Measurements from ENCODE around the gene GPR75. TPM values are rescaled to one million over a fixed set of nuclear protein-coding genes. Genes with fewer than 3 reads are reported as not detected.

Gene GPR75
- polyA plus RNA-seq, 1 donor from 2014 or later, result 1.6 TPM

- no peaks in the 10 kb centered on the region for H3K27me3 ChIP-seq (ENCODE audit: insufficient read depth, low read depth, low read length)
- peaks cover 3% of the 10 kb centered on the region for H3K36me3 ChIP-seq (ENCODE audit: insufficient read depth, low read length)
- H3F3A ChIP-seq (ENCODE audit: insufficient read depth, low read length, poor library complexity, severe bottlenecking), result no peaks in the 10 kb centered on the region
- H3K27ac ChIP-seq (ENCODE audit: low read length), result no peak overlapping the region
- H3K79me2 ChIP-seq (replicated peaks; ENCODE audit: insufficient read depth, low read length), result no peaks in the 10 kb centered on the region
- no peaks in the 10 kb centered on the region for H4K20me1 ChIP-seq (ENCODE audit: insufficient read depth)
- no peak overlapping the region for H3K9ac ChIP-seq (ENCODE audit: low read length)
- H3K4me2 ChIP-seq (ENCODE audit: low read length), result no peak overlapping the region
- no peak overlapping the region for H3K4me3 ChIP-seq (ENCODE audit: low read length)
- TF ChIP-seq, protein P1, sequence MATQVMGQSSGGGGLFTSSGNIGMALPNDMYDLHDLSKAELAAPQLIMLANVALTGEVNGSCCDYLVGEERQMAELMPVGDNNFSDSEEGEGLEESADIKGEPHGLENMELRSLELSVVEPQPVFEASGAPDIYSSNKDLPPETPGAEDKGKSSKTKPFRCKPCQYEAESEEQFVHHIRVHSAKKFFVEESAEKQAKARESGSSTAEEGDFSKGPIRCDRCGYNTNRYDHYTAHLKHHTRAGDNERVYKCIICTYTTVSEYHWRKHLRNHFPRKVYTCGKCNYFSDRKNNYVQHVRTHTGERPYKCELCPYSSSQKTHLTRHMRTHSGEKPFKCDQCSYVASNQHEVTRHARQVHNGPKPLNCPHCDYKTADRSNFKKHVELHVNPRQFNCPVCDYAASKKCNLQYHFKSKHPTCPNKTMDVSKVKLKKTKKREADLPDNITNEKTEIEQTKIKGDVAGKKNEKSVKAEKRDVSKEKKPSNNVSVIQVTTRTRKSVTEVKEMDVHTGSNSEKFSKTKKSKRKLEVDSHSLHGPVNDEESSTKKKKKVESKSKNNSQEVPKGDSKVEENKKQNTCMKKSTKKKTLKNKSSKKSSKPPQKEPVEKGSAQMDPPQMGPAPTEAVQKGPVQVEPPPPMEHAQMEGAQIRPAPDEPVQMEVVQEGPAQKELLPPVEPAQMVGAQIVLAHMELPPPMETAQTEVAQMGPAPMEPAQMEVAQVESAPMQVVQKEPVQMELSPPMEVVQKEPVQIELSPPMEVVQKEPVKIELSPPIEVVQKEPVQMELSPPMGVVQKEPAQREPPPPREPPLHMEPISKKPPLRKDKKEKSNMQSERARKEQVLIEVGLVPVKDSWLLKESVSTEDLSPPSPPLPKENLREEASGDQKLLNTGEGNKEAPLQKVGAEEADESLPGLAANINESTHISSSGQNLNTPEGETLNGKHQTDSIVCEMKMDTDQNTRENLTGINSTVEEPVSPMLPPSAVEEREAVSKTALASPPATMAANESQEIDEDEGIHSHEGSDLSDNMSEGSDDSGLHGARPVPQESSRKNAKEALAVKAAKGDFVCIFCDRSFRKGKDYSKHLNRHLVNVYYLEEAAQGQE (IDR thresholded peaks at IDR 0.05; ENCODE audit: borderline replicate concordance), result no peak
- TF ChIP-seq TAF1 (IDR thresholded peaks at IDR 0.05; ENCODE audit: low read depth) (no peak), EP300 (conservative IDR thresholded peaks at IDR 0.05; ENCODE audit: poor library complexity, severe bottlenecking) (no peak), POLR2AphosphoS5 (IDR thresholded peaks at IDR 0.05) (no peak), EZH2 (IDR thresholded peaks at IDR 0.05; ENCODE audit: borderline replicate concordance, insufficient read depth, low read length, poor library complexity, severe bottlenecking) (no peak), MXI1 (conservative IDR thresholded peaks at IDR 0.05; ENCODE audit: poor library complexity, severe bottlenecking) (no peak), SMC3 (conservative IDR thresholded peaks at IDR 0.05; ENCODE audit: poor library complexity) (no peak), RAD21 (conservative IDR thresholded peaks at IDR 0.05) (no peak)
- TF ChIP-seq, protein P2, sequence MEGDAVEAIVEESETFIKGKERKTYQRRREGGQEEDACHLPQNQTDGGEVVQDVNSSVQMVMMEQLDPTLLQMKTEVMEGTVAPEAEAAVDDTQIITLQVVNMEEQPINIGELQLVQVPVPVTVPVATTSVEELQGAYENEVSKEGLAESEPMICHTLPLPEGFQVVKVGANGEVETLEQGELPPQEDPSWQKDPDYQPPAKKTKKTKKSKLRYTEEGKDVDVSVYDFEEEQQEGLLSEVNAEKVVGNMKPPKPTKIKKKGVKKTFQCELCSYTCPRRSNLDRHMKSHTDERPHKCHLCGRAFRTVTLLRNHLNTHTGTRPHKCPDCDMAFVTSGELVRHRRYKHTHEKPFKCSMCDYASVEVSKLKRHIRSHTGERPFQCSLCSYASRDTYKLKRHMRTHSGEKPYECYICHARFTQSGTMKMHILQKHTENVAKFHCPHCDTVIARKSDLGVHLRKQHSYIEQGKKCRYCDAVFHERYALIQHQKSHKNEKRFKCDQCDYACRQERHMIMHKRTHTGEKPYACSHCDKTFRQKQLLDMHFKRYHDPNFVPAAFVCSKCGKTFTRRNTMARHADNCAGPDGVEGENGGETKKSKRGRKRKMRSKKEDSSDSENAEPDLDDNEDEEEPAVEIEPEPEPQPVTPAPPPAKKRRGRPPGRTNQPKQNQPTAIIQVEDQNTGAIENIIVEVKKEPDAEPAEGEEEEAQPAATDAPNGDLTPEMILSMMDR (IDR thresholded peaks at IDR 0.05; ENCODE audit: poor library complexity, severe bottlenecking), result no peak
- no peaks in the 10 kb centered on the region for H3K9me2 ChIP-seq (ENCODE audit: insufficient read depth, low read length)
- H2AFZ ChIP-seq (ENCODE audit: low read depth, low read length), result no peak overlapping the region
- H3K9me3 ChIP-seq (ENCODE audit: low read length), result no peaks in the 10 kb centered on the region
Observed at GRCh38 chr2:53881360-53881759, 21.6 kb upstream of the GPR75 start.

- H4K20me1 ChIP-seq (ENCODE audit: insufficient read depth), result no peaks in the 10 kb centered on the region
- peaks cover 3% of the 10 kb centered on the region for H3K36me3 ChIP-seq (ENCODE audit: insufficient read depth, low read length)
- H3K4me2 ChIP-seq (ENCODE audit: low read length), result no peak overlapping the region
- H3K79me2 ChIP-seq (replicated peaks; ENCODE audit: insufficient read depth, low read length), result no peaks in the 10 kb centered on the region
- H3K9me2 ChIP-seq (ENCODE audit: insufficient read depth, low read length), result no peaks in the 10 kb centered on the region
- no peak overlapping the region for H3K9ac ChIP-seq (ENCODE audit: low read length)
- H3K9me3 ChIP-seq (ENCODE audit: low read length), result no peaks in the 10 kb centered on the region
- TF ChIP-seq MXI1 (conservative IDR thresholded peaks at IDR 0.05; ENCODE audit: poor library complexity, severe bottlenecking), result no peak
- no peaks in the 10 kb centered on the region for H3K27me3 ChIP-seq (ENCODE audit: insufficient read depth, low read depth, low read length)
- no peak overlapping the region for H3K4me3 ChIP-seq (ENCODE audit: low read length)
- H3K27ac ChIP-seq (ENCODE audit: low read length), result no peak overlapping the region
- H2AFZ ChIP-seq (ENCODE audit: low read depth, low read length), result no peak overlapping the region
- H3F3A ChIP-seq (ENCODE audit: insufficient read depth, low read length, poor library complexity, severe bottlenecking), result no peaks in the 10 kb centered on the region
Observed at GRCh38 chr2:53880756-53881155, 21.0 kb upstream of the GPR75 start.

DNA sequence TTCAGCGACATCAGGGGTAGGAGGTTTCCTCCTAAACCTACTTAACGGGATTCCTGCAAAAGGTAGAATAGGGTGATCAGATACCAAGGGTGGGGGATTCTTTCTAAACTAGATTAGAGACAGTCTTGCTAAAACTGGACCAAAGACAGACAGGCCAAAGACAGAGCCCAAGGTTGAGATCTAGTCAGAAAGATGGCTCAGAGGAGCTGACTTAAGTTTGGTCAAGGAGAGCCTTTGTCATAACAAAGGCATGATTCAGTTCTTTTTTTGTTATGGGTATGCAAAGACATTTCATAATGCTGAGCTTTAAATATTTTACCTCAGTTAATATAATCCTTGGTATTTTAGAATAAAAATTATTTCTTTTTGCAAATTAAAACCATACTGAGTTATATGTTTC lies 17.8 kb upstream of the GPR75 start:
- no peaks in the 10 kb centered on the region for H3K9me2 ChIP-seq (ENCODE audit: insufficient read depth, low read length)
- H3K36me3 ChIP-seq (ENCODE audit: insufficient read depth, low read length), result no peaks in the 10 kb centered on the region
- no peaks in the 10 kb centered on the region for H3K9me3 ChIP-seq (ENCODE audit: low read length)
- no peaks in the 10 kb centered on the region for H4K20me1 ChIP-seq (ENCODE audit: insufficient read depth)
- no peak overlapping the region for H3K9ac ChIP-seq (ENCODE audit: low read length)
- H3K27ac ChIP-seq (ENCODE audit: low read length), result no peak overlapping the region
- no peak for TF ChIP-seq POLR2AphosphoS5 (IDR thresholded peaks at IDR 0.05)
- TF ChIP-seq EZH2 (IDR thresholded peaks at IDR 0.05; ENCODE audit: borderline replicate concordance, insufficient read depth, low read length, poor library complexity, severe bottlenecking), result no peak
- no peak overlapping the region for H3K4me2 ChIP-seq (ENCODE audit: low read length)
- no peaks in the 10 kb centered on the region for H3K27me3 ChIP-seq (ENCODE audit: insufficient read depth, low read depth, low read length)
- H3K79me2 ChIP-seq (replicated peaks; ENCODE audit: insufficient read depth, low read length), result no peaks in the 10 kb centered on the region
- H3F3A ChIP-seq (ENCODE audit: insufficient read depth, low read length, poor library complexity, severe bottlenecking), result no peaks in the 10 kb centered on the region
- no peak overlapping the region for H3K4me3 ChIP-seq (ENCODE audit: low read length)
- no peak overlapping the region for H2AFZ ChIP-seq (ENCODE audit: low read depth, low read length)
